Umbilical cord (tissue), 2 donors: Measurements from ENCODE around the gene MACC1. TPM values are rescaled to one million over a fixed set of nuclear protein-coding genes. Genes with fewer than 3 reads are reported as not detected.
"Not testable (repeated sequence)": the region's sequence is repeated elsewhere in the genome, so short reads cannot be mapped to it uniquely, and the experiment has no call there.

Experiments
- DNase-seq: peaks from one replicate; pipeline ENCODE4 v3.0.0-alpha.2; 2015; ENCODE audit warnings: low spot score
- total RNA-seq: library from RNA; depleted of rRNA; stranded (reverse); fragments of >200 nt; gene quantifications from one replicate; pipeline ENCODE4 v1.2.3, GENCODE V29; 2014; ENCODE audit warnings: low replicate concordance; ENCODE audit not compliant: insufficient read depth

The MACC1 gene
- total RNA-seq, 1 donor from 2014 or later: 3.1 TPM

DNA sequence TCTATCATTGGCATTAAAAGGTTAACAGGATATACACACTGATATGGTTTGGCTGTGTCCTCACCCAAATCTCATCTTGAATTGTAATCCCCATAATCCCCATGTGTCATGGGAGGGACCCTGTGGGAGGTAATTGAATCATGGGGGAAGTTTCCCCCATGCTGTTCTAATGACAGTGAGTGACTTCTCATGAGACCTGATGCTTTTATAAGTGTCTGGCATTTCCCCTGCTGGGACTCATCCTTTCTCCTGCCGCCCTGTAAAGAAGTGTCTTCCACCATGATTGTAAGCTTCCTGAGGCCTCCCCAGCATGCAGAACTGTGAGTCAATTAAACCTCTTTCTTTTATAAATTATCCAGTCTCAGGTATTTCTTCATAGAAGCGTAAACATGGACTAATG lies 9.4 kb downstream of the MACC1 start:
- DNase-seq: not testable (repeated sequence)

DNA sequence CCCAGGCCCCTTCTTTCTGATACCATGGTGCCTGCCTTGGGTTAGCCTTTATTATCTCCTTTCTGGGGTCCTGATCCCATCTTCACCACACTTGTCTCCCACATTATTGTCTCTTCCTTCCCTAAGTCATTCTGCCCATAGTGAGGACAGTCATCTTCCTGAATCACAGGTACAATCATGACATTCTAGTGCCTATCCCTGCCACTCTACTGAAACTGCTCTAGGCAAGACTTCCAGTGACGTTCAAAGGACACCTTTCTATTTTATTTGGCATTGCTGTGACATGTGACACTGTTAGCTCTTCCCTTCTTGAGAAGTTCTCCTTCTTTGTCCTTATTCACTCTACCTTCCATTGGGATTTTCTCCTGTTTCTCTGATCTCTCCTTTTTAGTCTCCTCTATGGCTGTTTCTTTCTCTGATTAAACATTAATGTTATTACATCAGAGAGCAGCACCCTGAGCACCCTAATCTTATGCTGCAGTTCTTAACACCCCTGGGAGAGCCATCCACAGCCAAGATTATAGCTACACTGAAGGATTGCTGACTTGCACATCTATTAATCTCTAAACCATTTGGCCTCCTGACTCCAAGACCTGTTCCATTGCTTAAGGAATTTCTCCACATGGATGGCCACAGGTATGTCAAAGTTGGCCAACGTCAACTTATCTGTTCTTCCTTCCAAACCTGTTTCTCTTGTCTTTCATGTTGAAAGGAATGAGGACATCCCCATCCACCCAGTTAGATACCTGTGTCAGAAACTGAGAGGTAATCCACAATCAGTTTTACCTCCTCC lies 10.9 kb downstream of the MACC1 start:
- DNase-seq: no peak

GRCh38 chr7:20203316-20203715 lies 13.9 kb downstream of the MACC1 start:
- DNase-seq: peak; percentile 70

DNA sequence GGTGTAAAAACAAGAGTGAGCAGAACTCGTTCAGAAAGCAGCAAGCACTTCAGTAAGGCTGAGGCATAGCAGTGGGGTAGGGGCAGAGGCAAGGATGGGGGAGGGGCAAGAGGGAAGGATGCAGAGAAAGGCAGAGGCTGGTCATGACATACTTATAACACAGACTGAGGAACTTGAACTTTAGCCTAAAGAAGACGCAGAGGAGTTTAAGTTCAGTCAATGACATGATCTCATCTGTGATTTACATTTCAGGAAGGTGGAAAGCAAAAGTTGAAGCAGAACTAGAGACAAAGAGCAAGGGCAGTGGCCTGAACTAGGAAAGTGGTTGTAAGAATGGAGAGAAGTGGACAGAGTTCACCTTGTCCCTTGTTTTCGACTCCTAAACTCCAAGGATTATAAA lies 15.8 kb downstream of the MACC1 start:
- DNase-seq: no peak

GRCh38 chr7:20200971-20201370 lies 16.2 kb downstream of the MACC1 start:
- no peak for DNase-seq

GRCh38 chr7:20200361-20200760 lies 16.8 kb downstream of the MACC1 start:
- DNase-seq: no peak

GRCh38 chr7:20199015-20199737 lies 18.0 kb downstream of the MACC1 start:
- peak; percentile 97 for DNase-seq

GRCh38 chr7:20198260-20198659 lies 18.9 kb downstream of the MACC1 start:
- DNase-seq: peak; percentile 84

DNA sequence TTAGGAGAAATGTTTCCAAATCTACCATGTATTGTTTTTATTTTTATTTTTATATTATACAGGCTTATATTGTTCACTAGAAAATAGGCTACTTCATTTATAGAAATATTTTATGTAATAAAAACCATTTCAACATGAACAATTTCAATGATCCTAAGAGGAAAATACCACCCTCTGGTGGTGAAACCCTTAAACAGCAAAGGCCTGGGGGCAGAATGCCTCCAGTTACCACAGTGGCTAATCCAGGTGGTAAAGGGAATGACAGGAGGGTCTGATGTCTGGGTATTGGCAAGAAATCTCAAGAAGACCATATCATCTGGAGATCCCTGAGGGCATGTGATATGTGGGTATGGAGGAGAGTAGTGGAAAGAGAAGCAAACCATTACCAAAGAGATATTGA lies 19.3 kb downstream of the MACC1 start:
- DNase-seq: no peak

DNA sequence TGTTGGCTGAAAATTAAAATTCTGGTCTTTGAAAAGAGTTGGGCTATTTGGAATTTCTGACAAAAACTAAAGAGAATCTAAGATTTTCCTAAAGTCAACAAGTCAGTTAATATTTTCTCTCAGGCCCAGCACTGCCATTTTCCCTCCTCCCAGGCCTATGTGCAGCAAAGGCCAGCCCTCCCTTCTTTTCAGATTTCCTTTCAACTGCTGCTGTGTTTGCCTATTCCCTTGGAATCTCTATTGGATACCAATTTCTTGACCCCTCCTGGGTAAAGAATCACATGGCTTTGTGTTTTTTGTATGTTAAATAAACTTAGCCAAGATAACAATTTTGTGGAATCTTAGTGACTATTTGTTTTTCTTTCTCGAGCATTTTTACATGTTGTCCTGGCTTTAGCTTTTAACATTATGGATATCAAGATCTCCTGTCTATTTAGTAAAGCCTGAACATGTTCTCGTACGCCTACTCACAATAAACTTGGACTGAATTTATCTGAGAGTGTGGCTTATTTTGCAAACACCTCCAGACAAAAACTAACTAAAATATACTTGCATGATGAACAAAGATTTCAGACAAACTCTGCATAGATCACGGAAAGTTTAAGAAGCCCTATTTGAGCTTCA lies 19.9 kb downstream of the MACC1 start:
- no peak for DNase-seq

- peak; percentile 42 for DNase-seq
Measured at GRCh38 chr7:20194343-20194995, 22.7 kb downstream of the MACC1 start.

DNA sequence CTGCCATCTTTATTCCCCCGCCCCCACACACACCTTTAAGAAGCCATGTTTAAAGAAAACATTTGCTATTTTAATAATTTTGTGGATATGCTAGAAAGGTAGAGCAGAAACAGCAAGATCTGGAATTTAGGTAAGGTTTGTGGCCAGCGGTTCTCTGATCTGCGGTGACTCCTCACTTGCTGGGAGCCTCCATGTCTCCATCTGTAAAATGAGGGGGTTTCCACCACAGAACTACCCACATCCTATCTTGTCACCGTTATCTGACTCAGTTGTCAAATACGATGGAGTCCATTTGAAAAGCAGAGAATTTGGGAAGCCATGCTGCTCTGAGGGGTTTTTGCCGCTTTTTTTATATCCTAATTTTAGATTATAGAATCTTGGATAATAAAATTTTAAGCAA lies 23.3 kb downstream of the MACC1 start:
- no peak for DNase-seq

GRCh38 chr7:20193242-20193777 lies 23.9 kb downstream of the MACC1 start:
- DNase-seq: no peak

- no peak for DNase-seq
Measured at GRCh38 chr7:20191391-20191869, 25.8 kb downstream of the MACC1 start.

- DNase-seq: peak; percentile 92
Measured at GRCh38 chr7:20190560-20191390, 26.4 kb downstream of the MACC1 start.

DNA sequence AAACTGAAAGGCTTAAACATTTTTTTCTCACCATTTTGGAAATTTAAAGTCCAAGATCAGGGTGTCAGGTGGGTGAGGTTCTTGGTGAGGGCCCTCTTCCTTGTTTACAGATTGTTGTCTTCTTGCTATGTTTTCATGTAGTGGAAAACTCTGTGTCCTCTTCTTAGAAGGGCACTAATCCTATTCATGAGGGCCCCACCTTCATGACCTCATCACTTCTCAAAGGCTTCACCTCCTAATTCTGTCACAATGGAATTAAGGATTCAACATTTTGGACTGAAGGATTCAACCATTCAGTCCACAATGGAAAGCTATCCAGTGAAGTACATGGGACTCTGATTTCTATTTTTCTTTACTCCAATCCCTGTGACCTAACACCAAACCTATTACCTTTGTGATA lies 27.3 kb downstream of the MACC1 start:
- no peak for DNase-seq

DNA sequence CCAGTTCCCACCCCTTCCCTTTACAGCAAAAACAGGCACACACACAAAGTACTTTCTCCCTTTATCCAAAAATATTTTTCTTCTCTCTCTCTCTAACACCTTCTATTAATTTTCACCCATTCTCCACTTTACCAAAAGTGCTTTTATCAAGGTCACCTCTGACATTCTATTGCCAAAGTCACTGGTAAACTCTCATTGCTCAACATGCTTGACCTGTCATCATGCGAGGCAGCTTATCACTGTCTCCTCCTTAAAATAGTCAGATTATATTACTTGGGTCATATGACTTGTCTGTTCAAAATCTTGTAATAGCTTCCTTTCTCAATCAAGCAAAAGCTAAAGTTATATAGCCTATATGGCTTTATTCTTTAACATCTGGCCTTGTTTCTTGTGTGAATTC lies 28.6 kb downstream of the MACC1 start:
- DNase-seq: no peak

DNA sequence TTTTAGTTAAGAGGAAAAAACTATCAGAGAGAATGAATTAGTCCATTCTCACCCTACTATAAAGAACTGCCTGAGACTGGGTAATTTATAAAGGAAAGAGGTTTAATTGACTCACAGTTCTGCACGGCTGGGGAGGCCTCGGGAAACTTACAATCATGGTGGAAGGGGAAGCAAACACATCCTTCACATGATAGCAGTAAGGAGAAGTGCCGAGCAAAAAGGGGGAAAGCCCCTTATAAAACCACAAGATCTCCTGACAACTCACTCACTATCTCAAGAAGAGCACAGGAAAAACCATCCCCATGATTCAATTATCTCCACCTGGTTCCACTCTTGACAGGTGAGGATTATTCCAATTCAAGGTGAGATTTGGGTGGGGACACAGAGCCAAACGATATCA lies 29.3 kb downstream of the MACC1 start:
- DNase-seq: not testable (repeated sequence)

- no peak for DNase-seq
Measured at GRCh38 chr7:20185988-20186387, 31.2 kb downstream of the MACC1 start.

- no peak for DNase-seq
Measured at GRCh38 chr7:20183086-20183485, 34.1 kb downstream of the MACC1 start.
